Bronchial epithelial cell (primary cell): ENCODE measurements around the gene CFAP46. TPM values are rescaled to one million over a fixed set of nuclear protein-coding genes. Genes with fewer than 3 reads are reported as not detected.
"Not testable (repeated sequence)": the region's sequence is repeated elsewhere in the genome, so short reads cannot be mapped to it uniquely, and the experiment has no call there.

ENCODE experiments used
- DNase-seq: peaks from one replicate; pipeline ENCODE4 v3.0.0-alpha.2; 2010; ENCODE audit warnings: low read depth
- FAIRE-seq: peaks from 2 replicates; lab custom pipeline; 2011; peaks lifted over from hg19 to GRCh38; lab: Jason Lieb, UNC
- H3K27me3 ChIP-seq: 2 replicates; pipeline ENCODE4 v1.5.1; 2011; ENCODE audit warnings: low read length; ENCODE audit not compliant: control insufficient read depth, insufficient read depth
- H3K36me3 ChIP-seq: 2 replicates; pipeline ENCODE4 v1.5.1; 2011; ENCODE audit warnings: low read length; ENCODE audit not compliant: control insufficient read depth, insufficient read depth
- H3K4me3 ChIP-seq: 2 replicates; pipeline ENCODE4 v1.5.1; 2011; ENCODE audit warnings: mild to moderate bottlenecking, low read depth, low read length, control low read depth
- CTCF ChIP-seq: IDR thresholded peaks from 2 replicates; pipeline ENCODE4 v1.5.1; 2011; ENCODE audit warnings: mild to moderate bottlenecking, moderate library complexity, low read length, control low read depth, inconsistent platforms; ENCODE audit not compliant: insufficient read depth, severe bottlenecking
- total RNA-seq: library from RNA; depleted of rRNA; stranded (reverse); fragments of >200 nt; gene quantifications from 2 replicates; pipeline ENCODE4 v1.2.1, GENCODE V29; 2014

Gene CFAP46
- total RNA-seq, 1 donor from 2014 or later, result 0.26 TPM

- Histone ChIP-seq H3K4me3 (no peak overlapping the region), H3K27me3 (no peaks in the 10 kb centered on the region), H3K36me3 (no peaks in the 10 kb centered on the region)
- FAIRE-seq (no peak), DNase-seq (no peak)
- TF ChIP-seq CTCF, result no peak
Measured at GRCh38 chr10:132937861-132938260, 4.5 kb downstream of the CFAP46 start.

GRCh38 chr10:132934953-132935352, 7.4 kb downstream of the CFAP46 start:
- FAIRE-seq, result peak; percentile 76
- TF ChIP-seq CTCF, result no peak
- no peak for DNase-seq

GRCh38 chr10:132933308-132934042, 8.9 kb downstream of the CFAP46 start:
- DNase-seq, result no peak
- H3K27me3 ChIP-seq, result no peaks in the 10 kb centered on the region
- H3K36me3 ChIP-seq, result no peaks in the 10 kb centered on the region
- FAIRE-seq, result peak; percentile 75
- no peak for TF ChIP-seq CTCF
- H3K4me3 ChIP-seq, result no peak overlapping the region

More at GRCh38 chr10:132934953-132935352, 7.4 kb downstream of the CFAP46 start:
- Histone ChIP-seq H3K27me3 (no peaks in the 10 kb centered on the region), H3K36me3 (no peaks in the 10 kb centered on the region), H3K4me3 (no peak overlapping the region)

GRCh38 chr10:132932461-132933307, 9.7 kb downstream of the CFAP46 start:
- FAIRE-seq, result no peak
- no peak for TF ChIP-seq CTCF

GRCh38 chr10:132931258-132932250, 10.8 kb downstream of the CFAP46 start:
- not testable (repeated sequence) for H3K4me3 ChIP-seq, DNase-seq, FAIRE-seq, H3K27me3 ChIP-seq, H3K36me3 ChIP-seq

More at GRCh38 chr10:132932461-132933307, 9.7 kb downstream of the CFAP46 start:
- no peaks in the 10 kb centered on the region for H3K36me3 ChIP-seq
- no peak for DNase-seq
- H3K27me3 ChIP-seq, result no peaks in the 10 kb centered on the region
- H3K4me3 ChIP-seq, result no peak overlapping the region

- DNase-seq, FAIRE-seq, H3K4me3 ChIP-seq, H3K27me3 ChIP-seq, H3K36me3 ChIP-seq: not testable (repeated sequence)
Measured at GRCh38 chr10:132930701-132931100, 11.7 kb downstream of the CFAP46 start.
